ENCODE results near the gene PCDHB16.
"Not testable (repeated sequence)": the region's sequence is repeated elsewhere in the genome, so short reads cannot be mapped to it uniquely, and the experiment has no call there.

GRCh38 chr5:141157356-141157755 lies 24.8 kb upstream of the PCDHB16 start:
- not testable (repeated sequence) for TF ChIP-seq CTCF, EP300 (IDR thresholded peaks at IDR 0.05)

All from sigmoid colon (tissue), 4 donors.